ENCODE data around the gene TRHDE. TPM values are rescaled to one million over a fixed set of nuclear protein-coding genes. Genes with fewer than 3 reads are reported as not detected.

The TRHDE gene
- total and polyA plus RNA-seq, 9 of the 15 experiments (the other 6 are each of a cell fraction or from before 2014, with no cell fraction given), result 0.03 to 0.29 (median 0.09) TPM

- no peak overlapping the region for H3K4me2 ChIP-seq (ENCODE audit: insufficient read depth, low read length)
- H3K4me1 ChIP-seq (replicated peaks in 1 of 2; ENCODE audit: control insufficient read depth in 2 of 2, insufficient read depth in 2 of 2, low read length in 2 of 2), result no peaks in the 10 kb centered on the region
- no peaks in the 10 kb centered on the region for H3K79me2 ChIP-seq (ENCODE audit: control insufficient read depth, insufficient read depth, low read length)
- no peak overlapping the region for H3K9ac ChIP-seq (ENCODE audit: insufficient read depth in 1 of 2, low read depth in 2 of 2, low read length in 2 of 2)
- intact Hi-C loops (cut with micrococcal nuclease) (no loop called here), in situ Hi-C loops (cut with MboI) (no loop called here)
- H3K4me3 ChIP-seq, result no peak overlapping the region
- H3K9me1 ChIP-seq (ENCODE audit: control insufficient read depth, insufficient read depth, low read length), result no peaks in the 10 kb centered on the region
- no peaks in the 10 kb centered on the region for H4K20me1 ChIP-seq (replicated peaks; ENCODE audit: control insufficient read depth, insufficient read depth, low read length)
- no peaks in the 10 kb centered on the region; the same call in 1 of the 2 replicates for H3K9me3 ChIP-seq (replicated peaks; ENCODE audit: control insufficient read depth, insufficient read depth, low read depth, low read length)
- no peak overlapping the region for H2AFZ ChIP-seq (ENCODE audit: low read depth, low read length)
- no TSS peak for BruUV-seq (replicated peaks)
- ATAC-seq (no peak), DNase-seq (ENCODE audit: extremely low read depth in 1 of 4, low spot score in 3 of 4) (no peak), FAIRE-seq (no peak)
- H3K27me3 ChIP-seq (ENCODE audit: control insufficient read depth in 2 of 2, insufficient read depth in 2 of 2, low read length in 2 of 2), result no peaks in the 10 kb centered on the region
- no peaks in the 10 kb centered on the region for H3K36me3 ChIP-seq (ENCODE audit: control insufficient read depth, insufficient read depth, low read length)
- CTCF ChIA-PET (ENCODE audit: low intra/inter-chr PET ratio), result no interaction called here
- POLR2A ChIA-PET, result no interaction called here
- H3K27ac ChIP-seq (ENCODE audit: extremely low read depth, low read depth, low read length), result no peak overlapping the region
- no peak for TF ChIP-seq MAFG (tag; conservative IDR thresholded peaks at IDR 0.05)
- TF ChIP-seq MCM5 (IDR thresholded peaks at IDR 0.05; ENCODE audit: low read depth), result no peak
- TF ChIP-seq TFAM (CRISPR knock-in tag; conservative IDR thresholded peaks at IDR 0.05), result no peak
- no peak for TF ChIP-seq ZFP91 (CRISPR knock-in tag; IDR thresholded peaks at IDR 0.05)
- no peak for TF ChIP-seq RBM14 (IDR thresholded peaks at IDR 0.05; ENCODE audit: borderline replicate concordance, insufficient read depth, low read depth, low read length)
- TF ChIP-seq ZNF707 (CRISPR knock-in tag; conservative IDR thresholded peaks at IDR 0.05), result no peak
- no peak for TF ChIP-seq ETV1 (tag; conservative IDR thresholded peaks at IDR 0.05; ENCODE audit: low read depth)
- TF ChIP-seq HMG20A (CRISPR knock-in tag; conservative IDR thresholded peaks at IDR 0.05), result no peak
- no peak for TF ChIP-seq ZC3H11A (IDR thresholded peaks at IDR 0.05; ENCODE audit: low read depth, low read length)
- no peak for TF ChIP-seq BRD4 (IDR thresholded peaks at IDR 0.05)
- TF ChIP-seq TSC22D4 (tag; IDR thresholded peaks at IDR 0.05), result no peak
- no peak for TF ChIP-seq GATAD2B (IDR thresholded peaks at IDR 0.05; ENCODE audit: borderline replicate concordance)
- TF ChIP-seq ATF1 (CRISPR knock-in tag; IDR thresholded peaks at IDR 0.05), result no peak
- no peak for TF ChIP-seq ATF1 (tag; IDR thresholded peaks at IDR 0.05)
Observed at GRCh38 chr12:72694193-72694592, 422.0 kb downstream of the TRHDE start.
